Caco-2 (cell line): ENCODE results near the gene CADPS2. TPM values are rescaled to one million over a fixed set of nuclear protein-coding genes. Genes with fewer than 3 reads are reported as not detected.
A peak's percentile ranks its signal among the peaks of the same experiment; 100 is the strongest.
"Not testable (repeated sequence)": the region's sequence is repeated elsewhere in the genome, so short reads cannot be mapped to it uniquely, and the experiment has no call there.

Experiments
- BruUV-seq: library from RNA; stranded (reverse); fragments of 400-500 nt; replicated peaks from 2 replicates; lab custom pipeline; 2021; lab: Mats Ljungman, UMichigan
- CTCF ChIA-PET: fragments of 300-600 bp; sonication (Branson Sonifier 250); formaldehyde crosslinking; loops from one replicate; lab custom pipeline; 2022; ENCODE audit warnings: antibody characterized with exemption; lab: Charles Lee
- POLR2A ChIA-PET: fragments of 300-600 bp; sonication (Branson Sonifier 250); formaldehyde crosslinking; loops from one replicate; lab custom pipeline; 2022; ENCODE audit warnings: antibody characterized with exemption; lab: Charles Lee
- DNase-seq, 2 experiments: peaks; one replicate each; pipeline versions ENCODE4 v3.0.0 to v3.0.0-alpha.2; 2020 to 2022
- H3K27me3 ChIP-seq: replicated peaks from 2 replicates; pipeline ENCODE4 v1.6.0; 2011; ENCODE audit warnings: low read length; ENCODE audit not compliant: control insufficient read depth, insufficient read depth
- H3K36me3 ChIP-seq: 2 replicates; pipeline ENCODE4 v1.5.1; 2011; ENCODE audit warnings: low read length; ENCODE audit not compliant: control insufficient read depth, insufficient read depth
- H3K4me1 ChIP-seq: fragments of 250-450 bp; sonication (Bioruptor Pico); 2 replicates; pipeline ENCODE4 v1.5.1; 2020; ENCODE audit warnings: mild to moderate bottlenecking
- H3K4me3 ChIP-seq: 2 replicates; pipeline ENCODE4 v1.5.1; 2011; ENCODE audit warnings: low read depth, mild to moderate bottlenecking, control low read depth, low read length
- H3K9me3 ChIP-seq: fragments of 250-450 bp; sonication (Bioruptor Pico); 2 replicates; pipeline ENCODE4 v1.5.1; 2020; ENCODE audit warnings: mild to moderate bottlenecking, moderate library complexity
- H3K27ac Mint-ChIP-seq: one replicate; pipeline ENCODE4 v1.8.0; 2022; ENCODE audit warnings: mixed read lengths; ENCODE audit not compliant: unreplicated experiment
- H3K27me3 Mint-ChIP-seq: one replicate; pipeline ENCODE4 v1.8.0; 2022; ENCODE audit warnings: mixed read lengths; ENCODE audit not compliant: insufficient read depth, unreplicated experiment
- H3K36me3 Mint-ChIP-seq: one replicate; pipeline ENCODE4 v1.8.0; 2022; ENCODE audit warnings: mild to moderate bottlenecking, mixed read lengths; ENCODE audit not compliant: insufficient read depth, unreplicated experiment
- H3K4me1 Mint-ChIP-seq: one replicate; pipeline ENCODE4 v1.8.0; 2022; ENCODE audit warnings: low read depth, mixed read lengths; ENCODE audit not compliant: unreplicated experiment
- H3K4me3 Mint-ChIP-seq: one replicate; pipeline ENCODE4 v1.8.0; 2022; ENCODE audit warnings: mild to moderate bottlenecking, moderate library complexity, mixed read lengths; ENCODE audit not compliant: unreplicated experiment
- H3K9me3 Mint-ChIP-seq: one replicate; pipeline ENCODE4 v1.8.0; 2022; ENCODE audit warnings: mixed read lengths; ENCODE audit not compliant: unreplicated experiment
- CTCF ChIP-seq, 2 experiments: fragments of 200-600 bp in 1 of 2; IDR thresholded peaks; 1 replicate in 1 of 2; 2 replicates in 1 of 2; pipeline versions ENCODE4 v1.5.1 to v1.8.0; 2011 to 2022; ENCODE audit warnings: antibody characterized with exemption in 1 of 2, control low read depth in 1 of 2, inconsistent platforms in 1 of 2, low read depth in 1 of 2, low read length in 1 of 2, mild to moderate bottlenecking in 1 of 2, moderate library complexity in 1 of 2; ENCODE audit not compliant: insufficient read depth in 1 of 2, severe bottlenecking in 1 of 2, unreplicated experiment in 1 of 2
- intact Hi-C: fragments of 100-400 bp; cut with micrococcal nuclease; formaldehyde crosslinking; loops from one replicate; pipeline ENCODE4 v1.10.0; 2022; ENCODE audit not compliant: unreplicated experiment
- total RNA-seq: library from RNA; stranded (reverse); gene quantifications from 2 replicates; pipeline ENCODE4 v1.2.3, GENCODE V29; 2022

CADPS2 gene
- total RNA-seq, 1 experiment from 2014 or later, result 2.7 TPM

DNA sequence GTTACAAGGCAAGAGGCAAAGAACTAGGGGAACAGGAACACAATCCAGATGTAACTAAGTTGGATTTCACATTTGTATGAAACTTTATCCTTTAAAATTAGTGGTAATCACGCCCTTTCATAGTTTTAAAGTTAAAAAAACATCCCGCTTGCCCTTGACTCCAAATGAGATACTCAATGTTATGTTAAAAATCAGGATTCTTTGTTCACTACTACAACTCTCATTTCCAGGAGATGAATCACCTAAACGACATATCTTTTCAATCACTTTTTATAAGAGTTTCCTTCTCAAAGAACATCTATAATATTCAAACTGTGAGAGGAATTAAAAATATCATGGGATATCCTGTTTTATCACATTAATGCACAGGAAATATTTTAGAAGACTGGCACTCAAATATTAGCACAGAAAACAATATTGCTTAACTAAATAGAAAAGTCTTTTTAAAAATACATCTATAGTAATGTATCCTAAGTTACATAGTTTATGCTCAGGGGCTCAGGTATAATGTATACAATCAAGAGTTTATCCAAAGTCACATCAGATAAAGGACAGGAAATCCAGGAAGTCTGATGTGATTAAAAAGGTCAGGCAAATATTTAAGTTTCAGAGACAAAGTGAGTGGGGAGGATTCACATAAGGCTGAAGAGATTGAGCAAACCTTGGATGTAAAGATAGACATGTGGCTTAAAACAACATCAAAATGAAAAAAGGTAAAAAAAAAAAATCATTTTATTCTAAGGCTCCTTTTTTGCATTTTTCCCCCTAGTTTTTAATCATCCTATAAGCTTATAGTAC lies 41.9 kb downstream of the CADPS2 start:
- H3K36me3 ChIP-seq, result no peaks in the 10 kb centered on the region
- Mint-ChIP-seq H3K9me3 (no peaks in the 10 kb centered on the region), H3K27me3 (peaks cover 2% of the 10 kb centered on the region), H3K4me3 (no peak overlapping the region), H3K36me3 (no peaks in the 10 kb centered on the region), H3K4me1 (no peaks in the 10 kb centered on the region), H3K27ac (no peak overlapping the region)
- no peaks in the 10 kb centered on the region for H3K4me1 ChIP-seq
- no peaks in the 10 kb centered on the region for H3K9me3 ChIP-seq
- intact Hi-C loops, result no loop called here
- no peak for DNase-seq
- no TSS peak for BruUV-seq
- no peak overlapping the region for H3K4me3 ChIP-seq
- CTCF ChIA-PET, result no interaction called here
- H3K27me3 ChIP-seq, result no peaks in the 10 kb centered on the region
- TF ChIP-seq CTCF (IDR thresholded peaks at IDR 0.05; ENCODE audit: insufficient read depth in 1 of 2, low read depth in 1 of 2, low read length in 1 of 2, severe bottlenecking in 1 of 2, unreplicated experiment in 1 of 2), result no peak
- POLR2A ChIA-PET, result no interaction called here

- H3K4me3 ChIP-seq, result no peak overlapping the region
- no peaks in the 10 kb centered on the region for H3K4me1 ChIP-seq
- peaks cover 2% of the 10 kb centered on the region for H3K27me3 Mint-ChIP-seq
- no peak overlapping the region for H3K4me3 Mint-ChIP-seq
- H3K27ac Mint-ChIP-seq, result no peak overlapping the region
- H3K9me3 ChIP-seq, result no peaks in the 10 kb centered on the region
- POLR2A ChIA-PET, result no interaction called here
- H3K9me3 Mint-ChIP-seq, result no peaks in the 10 kb centered on the region
- no peak for TF ChIP-seq CTCF (IDR thresholded peaks at IDR 0.05; ENCODE audit: insufficient read depth in 1 of 2, low read depth in 1 of 2, low read length in 1 of 2, severe bottlenecking in 1 of 2, unreplicated experiment in 1 of 2)
- no peaks in the 10 kb centered on the region for H3K36me3 ChIP-seq
- DNase-seq, result no peak
- no peaks in the 10 kb centered on the region for H3K36me3 Mint-ChIP-seq
- CTCF ChIA-PET, result no interaction called here
- no peaks in the 10 kb centered on the region for H3K4me1 Mint-ChIP-seq
- no TSS peak for BruUV-seq
- intact Hi-C loops, result no loop called here
- no peaks in the 10 kb centered on the region for H3K27me3 ChIP-seq
These were observed 43.3 kb downstream of the CADPS2 start for GRCh38 chr7:122842971-122843370.

- H3K27ac Mint-ChIP-seq, intact Hi-C loops, DNase-seq, H3K4me3 ChIP-seq, H3K4me1 ChIP-seq, H3K4me3 Mint-ChIP-seq, H3K27me3 Mint-ChIP-seq, CTCF ChIA-PET, H3K36me3 ChIP-seq, H3K4me1 Mint-ChIP-seq, BruUV-seq, H3K36me3 Mint-ChIP-seq, H3K27me3 ChIP-seq, POLR2A ChIA-PET, H3K9me3 ChIP-seq: not testable (repeated sequence)
- H3K9me3 Mint-ChIP-seq, result peaks cover 21% of the 10 kb centered on the region
These were observed 50.0 kb downstream of the CADPS2 start for GRCh38 chr7:122836286-122836685.

GRCh38 chr7:122834571-122834942 lies 51.7 kb downstream of the CADPS2 start:
- POLR2A ChIA-PET, BruUV-seq: not testable (repeated sequence)

More at GRCh38 chr7:122834571-122834942, 51.7 kb downstream of the CADPS2 start:
- H3K9me3 ChIP-seq, H3K36me3 Mint-ChIP-seq, H3K27me3 ChIP-seq, H3K27ac Mint-ChIP-seq, H3K4me1 Mint-ChIP-seq, H3K27me3 Mint-ChIP-seq, H3K4me1 ChIP-seq, H3K4me3 ChIP-seq, H3K4me3 Mint-ChIP-seq, CTCF ChIA-PET, intact Hi-C loops, H3K36me3 ChIP-seq: not testable (repeated sequence)
- peaks cover 21% of the 10 kb centered on the region for H3K9me3 Mint-ChIP-seq
- peak in 1 of 2 experiments; percentile 11 for DNase-seq
